ENCODE measurements around the gene FOXP3.

FOXP3 gene

GRCh38 chrX:49211074-49211473 is 53.4 kb downstream of the FOXP3 start:
- no peak for DNase-seq

- no peak for DNase-seq
Measured at GRCh38 chrX:49210406-49210805, 54.1 kb downstream of the FOXP3 start.

GRCh38 chrX:49209434-49210251 is 54.9 kb downstream of the FOXP3 start:
- no peak for DNase-seq

- no peak for DNase-seq
Measured at GRCh38 chrX:49208399-49208798, 56.1 kb downstream of the FOXP3 start.

GRCh38 chrX:49206543-49206942 is 58.0 kb downstream of the FOXP3 start:
- no peak for DNase-seq

- no peak for DNase-seq
Measured at GRCh38 chrX:49205443-49205842, 59.1 kb downstream of the FOXP3 start.

GRCh38 chrX:49204709-49205108 is 59.8 kb downstream of the FOXP3 start:
- no peak for DNase-seq

GRCh38 chrX:49204017-49204416 is 60.5 kb downstream of the FOXP3 start:
- no peak for DNase-seq

- no peak for DNase-seq
Measured at GRCh38 chrX:49203536-49203935, 61.0 kb downstream of the FOXP3 start.

- no peak for DNase-seq
Measured at GRCh38 chrX:49202022-49202421, 62.5 kb downstream of the FOXP3 start.
